HepG2 (cell line): ENCODE measurements around the gene TNFAIP2. TPM values are rescaled to one million over a fixed set of nuclear protein-coding genes. Genes with fewer than 3 reads are reported as not detected.

Experiments used
- EP300 ChIP-seq, 3 experiments: sonication (generic) in 1 of 3; formaldehyde crosslinking in 1 of 3; IDR thresholded peaks; 2 replicates each; pipeline versions ENCODE4 v1.5.1 to v1.6.1; 2011 to 2020; ENCODE audit warnings: low read depth in 2 of 3, low read length in 2 of 3, borderline replicate concordance in 1 of 3, improper control_type of control experiment in 1 of 3, mild to moderate bottlenecking in 1 of 3, missing genetic modification reagents in 1 of 3, moderate library complexity in 1 of 3
- GABPA ChIP-seq, 2 experiments: IDR thresholded peaks; 2 replicates each; pipeline ENCODE4 v1.6.1; 2011 to 2016; ENCODE audit warnings: low read depth in 2 of 2, low read length in 1 of 2, missing biosample characterization in 1 of 2, missing genetic modification characterization in 1 of 2
- HDAC6 ChIP-seq: fragments of 200-600 bp; sonication (generic); IDR thresholded peaks from 2 replicates; pipeline ENCODE4 v1.7.0; 2017; ENCODE audit warnings: mild to moderate bottlenecking, antibody characterized with exemption, low read length, low read depth
- HNRNPL ChIP-seq: fragments of 200-400 bp; formaldehyde crosslinking; IDR thresholded peaks from 2 replicates; pipeline ENCODE4 v1.6.1; 2017; ENCODE audit warnings: mild to moderate bottlenecking, low read depth, low read length
- HNRNPLL ChIP-seq: fragments of 200-400 bp; formaldehyde crosslinking; IDR thresholded peaks from 2 replicates; pipeline ENCODE4 v1.6.1; 2017; ENCODE audit warnings: mild to moderate bottlenecking, low read depth, low read length; ENCODE audit not compliant: poor library complexity, severe bottlenecking
- KAT8 ChIP-seq: IDR thresholded peaks from 2 replicates; pipeline ENCODE4 v1.6.1; 2016; ENCODE audit warnings: missing genetic modification reagents, missing compliant biosample characterization
- KLF11 ChIP-seq: IDR thresholded peaks from 2 replicates; pipeline ENCODE4 v1.6.1; 2016; ENCODE audit warnings: missing compliant biosample characterization
- NCOA1 ChIP-seq: sonication (generic); formaldehyde crosslinking; IDR thresholded peaks from 2 replicates; pipeline ENCODE4 v1.9.0; 2021; ENCODE audit warnings: missing genetic modification reagents
- NFKBIZ ChIP-seq: IDR thresholded peaks from 2 replicates; pipeline ENCODE4 v1.6.1; 2018; ENCODE audit warnings: missing genetic modification reagents, missing compliant biosample characterization
- PREB ChIP-seq: sonication (generic); formaldehyde crosslinking; IDR thresholded peaks from 2 replicates; pipeline ENCODE4 v1.4.0; 2020; ENCODE audit warnings: missing genetic modification reagents
- RBFOX2 ChIP-seq: fragments of 200-400 bp; formaldehyde crosslinking; IDR thresholded peaks from 2 replicates; pipeline ENCODE4 v1.6.1; 2017; ENCODE audit warnings: low read depth, mild to moderate bottlenecking, low read length
- RORA ChIP-seq: sonication (generic); formaldehyde crosslinking; IDR thresholded peaks from 2 replicates; pipeline ENCODE4 v1.5.0; 2020; ENCODE audit warnings: mild to moderate bottlenecking, missing genetic modification reagents, moderate library complexity
- TRAFD1 ChIP-seq: sonication (generic); formaldehyde crosslinking; IDR thresholded peaks from 2 replicates; pipeline ENCODE4 v1.5.1; 2020; ENCODE audit warnings: missing genetic modification reagents, mild to moderate bottlenecking, borderline replicate concordance
- ZMAT3 ChIP-seq: sonication (generic); formaldehyde crosslinking; conservative IDR thresholded peaks from 2 replicates; pipeline ENCODE4 v1.7.0; 2021; ENCODE audit warnings: missing genetic modification reagents
- ZNF335 ChIP-seq: sonication (generic); formaldehyde crosslinking; IDR thresholded peaks from 2 replicates; pipeline ENCODE4 v1.4.0; 2020; ENCODE audit warnings: missing genetic modification reagents
- ZNF513 ChIP-seq: sonication (generic); formaldehyde crosslinking; conservative IDR thresholded peaks from 2 replicates; pipeline ENCODE4 v1.5.0; 2020; ENCODE audit warnings: missing genetic modification reagents
- ZNF577 ChIP-seq: sonication (generic); formaldehyde crosslinking; IDR thresholded peaks from 2 replicates; pipeline ENCODE4 v1.4.0; 2020; ENCODE audit warnings: mild to moderate bottlenecking, low read depth, missing genetic modification reagents, borderline replicate concordance
- ZNF605 ChIP-seq: sonication (generic); formaldehyde crosslinking; IDR thresholded peaks from 2 replicates; pipeline ENCODE4 v1.8.0; 2022; ENCODE audit warnings: mild to moderate bottlenecking, missing genetic modification reagents
- ZNF749 ChIP-seq: sonication (generic); formaldehyde crosslinking; IDR thresholded peaks from 2 replicates; pipeline ENCODE4 v1.8.0; 2022; ENCODE audit warnings: mild to moderate bottlenecking, missing genetic modification reagents, moderate library complexity, borderline replicate concordance
- polyA plus RNA-seq, 8 experiments: library from polyadenylated mRNA; depleted of rRNA in 3 of 8; stranded (reverse) in 7 of 8; unstranded in 1 of 8; fragments of >200 nt; fragmentation: Illumina TruSeq in 4 of 8; extraction: Trizol in 4 of 8; gene quantifications; 2 replicates each; pipeline versions ENCODE4 v1.2.1 to v1.2.3, GENCODE V29; 2011 to 2016; ENCODE audit warnings: low read depth in 4 of 8, missing spikeins in 1 of 8, mixed read lengths in 1 of 8; ENCODE audit not compliant: insufficient read depth in 1 of 8
- total RNA-seq, 5 experiments: library from RNA; depleted of rRNA; stranded (reverse); fragments of >200 nt; fragmentation: Illumina TruSeq; extraction: Trizol; gene quantifications; 2 replicates each; pipeline ENCODE4 v1.2.3, GENCODE V29; 2016; ENCODE audit warnings: low read depth in 1 of 5
- TF ChIP-seq, protein P1 (sequence below): sonication (generic); formaldehyde crosslinking; conservative IDR thresholded peaks from 2 replicates; pipeline ENCODE4 v1.4.0; 2020; ENCODE audit warnings: missing genetic modification reagents
- TF ChIP-seq, protein P2 (sequence below): sonication (generic); formaldehyde crosslinking; IDR thresholded peaks from 2 replicates; pipeline ENCODE4 v1.5.0; 2020; ENCODE audit warnings: missing genetic modification reagents
- TF ChIP-seq, protein P3 (sequence below): sonication (generic); formaldehyde crosslinking; IDR thresholded peaks from 2 replicates; pipeline ENCODE4 v1.4.0; 2020; ENCODE audit warnings: mild to moderate bottlenecking, missing genetic modification reagents

Gene TNFAIP2
- total and polyA plus RNA-seq, 2 of the 13 experiments (the other 11 are each of a cell fraction or from before 2014, with no cell fraction given): 0.46 to 1.5 TPM

GRCh38 chr14:103093856-103094405 is 29.3 kb upstream of the TNFAIP2 start (continued):
- TF ChIP-seq PREB (CRISPR knock-in tag): no peak
- TF ChIP-seq ZMAT3 (CRISPR knock-in tag): no peak; the same call in 1 of the 2 replicates
- 0 out of 2 replicates have a peak, but pooled peaks have one; percentile 2 for TF ChIP-seq ZNF749 (CRISPR knock-in tag)
- TF ChIP-seq TRAFD1 (CRISPR knock-in tag): no peak
- no peak for TF ChIP-seq RBFOX2
- TF ChIP-seq HDAC6: no peak
- TF ChIP-seq EP300 (IDR thresholded peaks at IDR 0.05; ENCODE audit: low read depth in 2 of 2, low read length in 2 of 2): 0 out of 4 replicates have a peak, but pooled peaks of 1 of the 2 experiments have one; percentile 33
- TF ChIP-seq EP300 (CRISPR knock-in tag; IDR thresholded peaks at IDR 0.05; ENCODE audit: borderline replicate concordance): no peak
- no peak; the same call in 1 of the 2 replicates for TF ChIP-seq ZNF605 (CRISPR knock-in tag)
- TF ChIP-seq, protein P1, sequence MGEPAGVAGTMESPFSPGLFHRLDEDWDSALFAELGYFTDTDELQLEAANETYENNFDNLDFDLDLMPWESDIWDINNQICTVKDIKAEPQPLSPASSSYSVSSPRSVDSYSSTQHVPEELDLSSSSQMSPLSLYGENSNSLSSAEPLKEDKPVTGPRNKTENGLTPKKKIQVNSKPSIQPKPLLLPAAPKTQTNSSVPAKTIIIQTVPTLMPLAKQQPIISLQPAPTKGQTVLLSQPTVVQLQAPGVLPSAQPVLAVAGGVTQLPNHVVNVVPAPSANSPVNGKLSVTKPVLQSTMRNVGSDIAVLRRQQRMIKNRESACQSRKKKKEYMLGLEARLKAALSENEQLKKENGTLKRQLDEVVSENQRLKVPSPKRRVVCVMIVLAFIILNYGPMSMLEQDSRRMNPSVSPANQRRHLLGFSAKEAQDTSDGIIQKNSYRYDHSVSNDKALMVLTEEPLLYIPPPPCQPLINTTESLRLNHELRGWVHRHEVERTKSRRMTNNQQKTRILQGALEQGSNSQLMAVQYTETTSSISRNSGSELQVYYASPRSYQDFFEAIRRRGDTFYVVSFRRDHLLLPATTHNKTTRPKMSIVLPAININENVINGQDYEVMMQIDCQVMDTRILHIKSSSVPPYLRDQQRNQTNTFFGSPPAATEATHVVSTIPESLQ (CRISPR knock-in tag): no peak
- TF ChIP-seq, protein P2, sequence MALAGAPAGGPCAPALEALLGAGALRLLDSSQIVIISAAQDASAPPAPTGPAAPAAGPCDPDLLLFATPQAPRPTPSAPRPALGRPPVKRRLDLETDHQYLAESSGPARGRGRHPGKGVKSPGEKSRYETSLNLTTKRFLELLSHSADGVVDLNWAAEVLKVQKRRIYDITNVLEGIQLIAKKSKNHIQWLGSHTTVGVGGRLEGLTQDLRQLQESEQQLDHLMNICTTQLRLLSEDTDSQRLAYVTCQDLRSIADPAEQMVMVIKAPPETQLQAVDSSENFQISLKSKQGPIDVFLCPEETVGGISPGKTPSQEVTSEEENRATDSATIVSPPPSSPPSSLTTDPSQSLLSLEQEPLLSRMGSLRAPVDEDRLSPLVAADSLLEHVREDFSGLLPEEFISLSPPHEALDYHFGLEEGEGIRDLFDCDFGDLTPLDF (CRISPR knock-in tag): no peak
- no peak for TF ChIP-seq NFKBIZ
- peak; percentile 56; the same call in 1 of the 2 replicates for TF ChIP-seq HNRNPL
- no peak for TF ChIP-seq ZNF577 (CRISPR knock-in tag)
- TF ChIP-seq, protein P3, sequence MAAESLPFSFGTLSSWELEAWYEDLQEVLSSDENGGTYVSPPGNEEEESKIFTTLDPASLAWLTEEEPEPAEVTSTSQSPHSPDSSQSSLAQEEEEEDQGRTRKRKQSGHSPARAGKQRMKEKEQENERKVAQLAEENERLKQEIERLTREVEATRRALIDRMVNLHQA (CRISPR knock-in tag): no peak
- TF ChIP-seq RORA: no peak
- TF ChIP-seq HNRNPLL: peak; percentile 6
- no peak for TF ChIP-seq GABPA (IDR thresholded peaks at IDR 0.05; ENCODE audit: low read depth, low read length)
- no peak for TF ChIP-seq GABPA (CRISPR knock-in tag; IDR thresholded peaks at IDR 0.05; ENCODE audit: low read depth)
- TF ChIP-seq ZNF335: no peak
- no peak for TF ChIP-seq KLF11 (CRISPR knock-in tag)
- no peak for TF ChIP-seq KAT8 (CRISPR knock-in tag)
- TF ChIP-seq NCOA1: no peak
- TF ChIP-seq ZNF513 (CRISPR knock-in tag): no peak
